Fibroblast of pulmonary artery (primary cell): ENCODE data around the gene VTI1A.

Experiments
- DNase-seq: peaks from one replicate; pipeline ENCODE4 v3.0.0-alpha.2; 2010; ENCODE audit warnings: low read depth
- H3K4me3 ChIP-seq: replicated peaks from 2 replicates; pipeline ENCODE4 v1.5.1; 2011; ENCODE audit warnings: low read depth, mild to moderate bottlenecking, control low read depth, low read length, moderate library complexity
- TF ChIP-seq, protein P1 (sequence below): IDR thresholded peaks from 2 replicates; pipeline ENCODE4 v1.5.1; 2011; ENCODE audit warnings: mild to moderate bottlenecking, control low read depth, low read length, inconsistent platforms; ENCODE audit errors: missing control alignments

Gene VTI1A

DNA sequence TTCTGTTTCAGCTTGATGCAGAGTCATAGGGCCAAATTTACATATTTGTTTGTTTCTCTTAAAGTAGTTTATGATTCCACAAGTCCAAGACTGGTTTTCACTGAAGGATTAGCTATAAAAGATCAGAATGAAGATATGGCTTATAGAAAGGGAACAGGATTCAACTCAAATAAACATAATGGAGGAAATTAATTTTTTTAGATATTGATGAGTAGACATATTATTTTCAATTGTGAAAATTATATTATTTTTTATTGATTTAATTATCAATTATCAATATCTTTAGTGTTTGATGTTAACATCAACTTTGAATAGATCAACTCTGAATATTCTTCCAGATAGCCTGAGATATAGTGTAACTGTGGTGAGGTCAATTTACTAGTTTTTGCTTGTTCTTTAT lies 68.1 kb downstream of the VTI1A start:
- no peak overlapping the region for H3K4me3 ChIP-seq
- TF ChIP-seq, protein P1, sequence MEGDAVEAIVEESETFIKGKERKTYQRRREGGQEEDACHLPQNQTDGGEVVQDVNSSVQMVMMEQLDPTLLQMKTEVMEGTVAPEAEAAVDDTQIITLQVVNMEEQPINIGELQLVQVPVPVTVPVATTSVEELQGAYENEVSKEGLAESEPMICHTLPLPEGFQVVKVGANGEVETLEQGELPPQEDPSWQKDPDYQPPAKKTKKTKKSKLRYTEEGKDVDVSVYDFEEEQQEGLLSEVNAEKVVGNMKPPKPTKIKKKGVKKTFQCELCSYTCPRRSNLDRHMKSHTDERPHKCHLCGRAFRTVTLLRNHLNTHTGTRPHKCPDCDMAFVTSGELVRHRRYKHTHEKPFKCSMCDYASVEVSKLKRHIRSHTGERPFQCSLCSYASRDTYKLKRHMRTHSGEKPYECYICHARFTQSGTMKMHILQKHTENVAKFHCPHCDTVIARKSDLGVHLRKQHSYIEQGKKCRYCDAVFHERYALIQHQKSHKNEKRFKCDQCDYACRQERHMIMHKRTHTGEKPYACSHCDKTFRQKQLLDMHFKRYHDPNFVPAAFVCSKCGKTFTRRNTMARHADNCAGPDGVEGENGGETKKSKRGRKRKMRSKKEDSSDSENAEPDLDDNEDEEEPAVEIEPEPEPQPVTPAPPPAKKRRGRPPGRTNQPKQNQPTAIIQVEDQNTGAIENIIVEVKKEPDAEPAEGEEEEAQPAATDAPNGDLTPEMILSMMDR: no peak
- DNase-seq: no peak

DNA sequence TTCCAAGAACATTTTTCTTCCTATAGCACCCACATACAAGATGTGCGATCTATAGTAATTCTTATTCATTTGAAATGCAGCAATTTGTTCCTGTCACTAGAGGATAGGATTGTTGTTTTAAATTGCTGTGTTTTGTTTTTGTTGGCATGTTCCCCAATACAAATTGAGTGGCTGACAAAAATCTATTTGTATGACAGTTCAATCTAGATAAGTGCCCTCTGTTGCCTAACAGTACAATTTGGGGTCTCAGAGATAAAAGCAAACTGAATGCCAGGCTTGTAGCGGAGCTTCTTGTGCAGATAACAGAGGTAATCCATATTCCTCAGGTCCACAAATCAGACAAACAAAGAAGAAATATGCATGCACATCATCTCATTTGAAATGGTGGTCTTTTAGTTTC lies 68.8 kb downstream of the VTI1A start:
- TF ChIP-seq, protein P1: no peak
- DNase-seq: no peak
- no peak overlapping the region for H3K4me3 ChIP-seq

DNA sequence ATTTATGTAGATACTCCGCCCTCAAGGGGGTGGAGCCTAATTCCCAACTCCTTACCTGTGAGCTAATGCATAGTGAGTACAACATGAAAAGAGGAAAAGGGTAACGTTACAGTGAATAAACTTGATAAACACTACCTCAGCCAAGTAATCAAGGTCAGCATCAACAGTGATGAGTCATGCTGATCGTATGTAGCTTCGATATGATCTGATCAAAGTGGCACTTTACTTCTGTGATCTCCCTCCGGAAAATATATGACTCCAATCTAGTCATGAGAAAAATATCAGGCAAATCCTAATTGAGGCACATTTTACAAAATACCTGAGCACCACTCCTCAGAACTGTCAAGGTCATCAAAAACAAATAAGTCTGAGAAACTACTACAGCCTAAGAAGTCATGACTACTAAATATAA lies 70.4 kb downstream of the VTI1A start:
- no peak for DNase-seq
- H3K4me3 ChIP-seq: no peak overlapping the region
- TF ChIP-seq, protein P1: no peak

DNA sequence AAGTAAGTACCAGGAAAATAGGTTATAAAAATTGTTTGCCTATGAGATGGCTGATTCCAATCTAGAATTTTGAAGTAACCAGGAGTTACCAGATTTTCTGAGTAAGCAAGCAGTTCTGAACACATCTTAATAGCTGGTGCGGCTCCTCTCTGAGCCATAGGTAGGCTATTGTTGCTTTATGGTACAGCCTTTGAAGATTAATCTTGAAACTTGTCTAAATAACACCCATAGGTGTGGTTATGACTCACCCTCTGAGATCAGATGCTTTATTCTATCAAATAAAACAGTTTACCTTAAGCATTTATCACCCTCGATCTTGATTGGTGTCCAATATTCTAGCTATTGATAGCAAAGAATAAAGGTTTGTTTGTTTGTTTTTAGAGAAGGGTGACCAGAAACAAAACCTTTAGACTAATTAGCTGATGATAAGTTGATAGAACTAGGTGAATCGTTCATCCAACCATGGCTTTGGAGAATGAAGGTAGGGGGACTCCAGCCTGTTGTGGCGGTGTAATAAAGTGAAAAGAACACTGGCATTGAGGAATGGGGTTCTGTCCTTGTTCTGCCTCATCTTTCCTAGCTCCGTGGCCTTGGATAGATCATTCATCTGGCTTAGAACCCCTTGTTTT lies 72.2 kb downstream of the VTI1A start:
- DNase-seq: no peak
- TF ChIP-seq, protein P1: no peak
- no peak overlapping the region for H3K4me3 ChIP-seq

DNA sequence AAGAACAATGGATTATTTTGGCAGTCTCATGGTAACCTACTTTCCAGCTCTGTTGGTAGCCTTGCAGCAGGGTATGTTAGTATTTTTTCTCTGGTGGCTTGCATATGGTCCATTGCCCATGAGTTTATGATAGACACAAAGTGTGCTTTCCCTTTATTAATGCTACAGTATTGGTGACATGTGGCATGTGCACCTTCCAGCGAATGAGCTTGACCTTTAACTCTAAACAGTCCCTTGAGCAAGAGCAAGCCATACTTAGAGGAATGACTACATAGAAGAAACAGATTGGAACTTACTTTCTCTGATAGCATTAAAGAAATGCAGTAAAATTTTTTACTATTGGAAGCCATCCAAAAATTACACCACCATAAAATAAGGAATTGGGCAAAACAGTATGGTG lies 73.9 kb downstream of the VTI1A start:
- TF ChIP-seq, protein P1: no peak
- no peak for DNase-seq
- H3K4me3 ChIP-seq: no peak overlapping the region

DNA sequence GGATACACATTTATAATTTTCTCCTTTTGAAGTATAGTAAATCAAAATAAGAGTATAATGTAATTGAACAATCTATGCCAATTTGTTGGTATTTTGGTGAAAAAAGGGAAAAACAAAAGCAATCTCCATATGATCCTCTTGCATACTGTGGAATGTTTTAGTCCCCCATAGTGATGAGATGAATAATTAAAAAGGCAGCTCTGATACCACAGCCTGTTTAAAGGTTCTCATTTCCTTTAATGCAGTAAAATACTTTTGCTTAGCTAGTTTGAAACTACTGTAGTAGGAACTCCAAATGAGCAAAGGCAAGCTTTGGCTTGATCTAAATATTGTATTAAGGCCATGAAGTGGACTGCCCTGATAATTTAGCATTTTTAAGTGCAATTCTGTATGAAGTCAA lies 77.6 kb downstream of the VTI1A start:
- no peak overlapping the region for H3K4me3 ChIP-seq
- TF ChIP-seq, protein P1: no peak
- DNase-seq: no peak

DNA sequence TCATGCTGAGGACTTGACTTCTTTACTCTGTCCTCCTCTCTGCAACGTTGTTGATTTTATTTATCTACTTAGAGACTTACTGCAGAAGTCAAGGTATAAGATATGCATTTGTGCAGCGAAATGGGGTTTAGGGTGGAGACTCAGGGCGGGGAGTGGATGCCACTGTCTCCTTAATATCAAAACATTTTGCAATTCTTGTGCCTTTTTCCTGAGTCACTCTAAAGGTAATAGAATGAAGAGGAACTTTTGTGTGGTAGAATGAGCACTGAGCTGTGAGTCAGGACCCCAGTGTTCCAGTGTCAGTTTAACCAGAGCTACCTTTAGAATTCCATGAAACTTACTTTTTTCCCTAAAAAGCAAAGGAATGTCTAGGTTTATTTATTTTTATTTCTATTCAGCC lies 78.2 kb downstream of the VTI1A start:
- H3K4me3 ChIP-seq: no peak overlapping the region
- TF ChIP-seq, protein P1: no peak
- no peak for DNase-seq
